Trophoblast cell (in vitro differentiated cells and primary cell): ENCODE data around the gene ITGB5.
"Not testable (repeated sequence)": the region's sequence is repeated elsewhere in the genome, so short reads cannot be mapped to it uniquely, and the experiment has no call there.

ENCODE experiments used
- DNase-seq, 2 donors: peaks; one replicate each; pipeline ENCODE4 v3.0.0-alpha.2; 2016
- H2AFZ ChIP-seq: 2 replicates; pipeline ENCODE4 v1.6.1; 2013; ENCODE audit warnings: low read length, moderate library complexity, mild to moderate bottlenecking; ENCODE audit not compliant: insufficient read depth, poor library complexity
- H2AK5ac ChIP-seq: 2 replicates; pipeline ENCODE4 v1.6.1; 2013; ENCODE audit warnings: mild to moderate bottlenecking, low read length
- H2BK120ac ChIP-seq: 2 replicates; pipeline ENCODE4 v1.6.1; 2013; ENCODE audit warnings: low read length, mild to moderate bottlenecking, moderate library complexity; ENCODE audit not compliant: insufficient read depth, poor library complexity
- H2BK12ac ChIP-seq: 2 replicates; pipeline ENCODE4 v1.6.1; 2013; ENCODE audit warnings: mild to moderate bottlenecking, low read length, moderate library complexity
- H2BK5ac ChIP-seq: 2 replicates; pipeline ENCODE4 v1.6.1; 2013; ENCODE audit warnings: low read length, low read depth, moderate library complexity, mild to moderate bottlenecking; ENCODE audit not compliant: poor library complexity
- H3K14ac ChIP-seq: 2 replicates; pipeline ENCODE4 v1.6.1; 2013; ENCODE audit warnings: mild to moderate bottlenecking, low read length
- H3K18ac ChIP-seq: 2 replicates; pipeline ENCODE4 v1.6.1; 2013; ENCODE audit warnings: mild to moderate bottlenecking, low read length
- H3K23ac ChIP-seq: 2 replicates; pipeline ENCODE4 v1.6.1; 2013; ENCODE audit warnings: low read length
- H3K27ac ChIP-seq: 2 replicates; pipeline ENCODE4 v1.5.1; 2013; ENCODE audit warnings: low read depth, mild to moderate bottlenecking, inconsistent platforms, low read length, moderate library complexity
- H3K27me3 ChIP-seq: 2 replicates; pipeline ENCODE4 v1.6.1; 2013; ENCODE audit warnings: inconsistent platforms, mild to moderate bottlenecking, low read length, moderate library complexity; ENCODE audit not compliant: insufficient read depth
- H3K36me3 ChIP-seq, 2 experiments: 1 replicate in 1 of 2; 2 replicates in 1 of 2; pipeline ENCODE4 v1.6.1; 2013; ENCODE audit warnings: low read length in 2 of 2, mild to moderate bottlenecking in 2 of 2, moderate library complexity in 1 of 2; ENCODE audit not compliant: insufficient read depth in 2 of 2, control insufficient read depth in 1 of 2
- H3K4ac ChIP-seq: 2 replicates; pipeline ENCODE4 v1.6.1; 2013; ENCODE audit warnings: low read depth, mild to moderate bottlenecking, low read length, moderate library complexity
- H3K4me1 ChIP-seq, 2 experiments: 1 replicate in 1 of 2; 2 replicates in 1 of 2; pipeline ENCODE4 v1.6.1; 2013; ENCODE audit warnings: low read length in 2 of 2, mild to moderate bottlenecking in 2 of 2, moderate library complexity in 1 of 2; ENCODE audit not compliant: insufficient read depth in 2 of 2, control insufficient read depth in 1 of 2
- H3K4me2 ChIP-seq: 2 replicates; pipeline ENCODE4 v1.6.1; 2013; ENCODE audit warnings: inconsistent platforms, mild to moderate bottlenecking, low read length, moderate library complexity
- H3K4me3 ChIP-seq: 2 replicates; pipeline ENCODE4 v1.5.1; 2013; ENCODE audit warnings: mild to moderate bottlenecking, low read depth, low read length, inconsistent platforms
- H3K79me1 ChIP-seq: one replicate; pipeline ENCODE4 v1.6.1; 2013; ENCODE audit warnings: low read length
- H3K79me2 ChIP-seq: 2 replicates; pipeline ENCODE4 v1.6.1; 2013; ENCODE audit warnings: low read length, mild to moderate bottlenecking; ENCODE audit not compliant: control insufficient read depth, insufficient read depth, poor library complexity
- H3K9ac ChIP-seq: 2 replicates; pipeline ENCODE4 v1.6.1; 2013; ENCODE audit warnings: mild to moderate bottlenecking, low read length
- H3K9me3 ChIP-seq: 2 replicates; pipeline ENCODE4 v1.6.1; 2013; ENCODE audit warnings: low read depth, mild to moderate bottlenecking, control low read depth, inconsistent platforms, low read length; ENCODE audit not compliant: insufficient read depth
- H4K12ac ChIP-seq: 2 replicates; pipeline ENCODE4 v1.6.1; 2013; ENCODE audit warnings: low read depth, mild to moderate bottlenecking, low read length, moderate library complexity
- H4K8ac ChIP-seq: 2 replicates; pipeline ENCODE4 v1.6.1; 2013; ENCODE audit warnings: low read depth, mild to moderate bottlenecking, low read length, moderate library complexity
- H4K91ac ChIP-seq: one replicate; pipeline ENCODE4 v1.6.1; 2013; ENCODE audit warnings: low read depth, mild to moderate bottlenecking, low read length, moderate library complexity
- WGBS: extraction: QIAGEN DNeasy Blood & Tissue Kit; methylation state at CpG from one replicate; pipeline ENCODE4 v1.1.7; 2013; ENCODE audit warnings: missing lambda C conversion rate; ENCODE audit not compliant: insufficient read length, insufficient coverage; ENCODE audit errors: extremely low coverage; 5-methylcytosine and 5-hydroxymethylcytosine counted together

The ITGB5 gene

GRCh38 chr3:124785973-124786372 is 101.2 kb downstream of the ITGB5 start:
- Histone ChIP-seq H2BK120ac (no peak overlapping the region), H4K12ac (no peak overlapping the region), H3K4ac (no peak overlapping the region), H3K9ac (no peak overlapping the region), H2AK5ac (no peak overlapping the region), H3K4me1 (peaks cover 25 to 35% of the 10 kb centered on the region in 2 experiments), H3K4me2 (no peak overlapping the region), H3K9me3 (no peaks in the 10 kb centered on the region), H2BK5ac (peak overlapping the region; percentile 52), H3K36me3 (peaks cover 8 to 9% of the 10 kb centered on the region in 2 experiments), H3K27ac (no peak overlapping the region), H3K79me1 (peaks cover 24% of the 10 kb centered on the region), H3K18ac (peak overlapping the region; percentile 10), H3K27me3 (no peaks in the 10 kb centered on the region), H3K23ac (no peak overlapping the region), H3K14ac (no peak overlapping the region), H2AFZ (no peak overlapping the region), H4K91ac (no peak overlapping the region), H2BK12ac (no peak overlapping the region), H4K8ac (no peak overlapping the region), H3K79me2 (peaks cover under 1% of the 10 kb centered on the region), H3K4me3 (no peak overlapping the region)
- WGBS, result no CpG with 5 or more reads among the region's 3 CpGs
- no peak for DNase-seq

- H2BK5ac ChIP-seq, result no peak overlapping the region
- H2BK120ac ChIP-seq, result no peak overlapping the region
- H3K18ac ChIP-seq, result peak overlapping the region; percentile 19
- no peak overlapping the region for H3K9ac ChIP-seq
- no peak overlapping the region for H4K12ac ChIP-seq
- peak overlapping the region; percentile 1 for H3K4ac ChIP-seq
- peaks cover 7 to 8% of the 10 kb centered on the region in 2 experiments for H3K36me3 ChIP-seq
- H2BK12ac ChIP-seq, result peak overlapping the region; percentile 42
- WGBS, result no CpG with 5 or more reads among the region's 17 CpGs
- DNase-seq, result no peak
- no peak overlapping the region for H3K14ac ChIP-seq
- H3K27me3 ChIP-seq, result no peaks in the 10 kb centered on the region
- peaks cover 5% of the 10 kb centered on the region for H3K79me2 ChIP-seq
- H3K4me3 ChIP-seq, result no peak overlapping the region
- H4K8ac ChIP-seq, result no peak overlapping the region
- H3K23ac ChIP-seq, result no peak overlapping the region
- H2AK5ac ChIP-seq, result peak overlapping the region; percentile 68
- peaks cover 37 to 46% of the 10 kb centered on the region in 2 experiments for H3K4me1 ChIP-seq
- no peak overlapping the region for H3K4me2 ChIP-seq
- no peak overlapping the region for H2AFZ ChIP-seq
- no peak overlapping the region for H4K91ac ChIP-seq
- H3K9me3 ChIP-seq, result no peaks in the 10 kb centered on the region
- H3K27ac ChIP-seq, result peak overlapping the region; percentile 48
- H3K79me1 ChIP-seq, result peaks cover 34% of the 10 kb centered on the region
Observed at GRCh38 chr3:124784686-124785382, 102.3 kb downstream of the ITGB5 start.

GRCh38 chr3:124783696-124784095 is 103.5 kb downstream of the ITGB5 start:
- Histone ChIP-seq H4K12ac (no peak overlapping the region), H3K9me3 (no peaks in the 10 kb centered on the region), H3K79me1 (peaks cover 44% of the 10 kb centered on the region), H2BK120ac (no peak overlapping the region), H4K8ac (no peak overlapping the region), H3K27me3 (no peaks in the 10 kb centered on the region), H3K79me2 (peaks cover 9% of the 10 kb centered on the region), H3K4me2 (no peak overlapping the region), H3K4ac (no peak overlapping the region), H2AFZ (no peak overlapping the region), H3K18ac (no peak overlapping the region), H3K27ac (peak overlapping the region; percentile 48), H3K4me3 (no peak overlapping the region), H2BK5ac (no peak overlapping the region), H3K14ac (no peak overlapping the region), H4K91ac (no peak overlapping the region), H3K9ac (no peak overlapping the region), H2BK12ac (no peak overlapping the region), H3K36me3 (peaks cover 13 to 15% of the 10 kb centered on the region in 2 experiments), H2AK5ac (no peak overlapping the region), H3K4me1 (peaks cover 40 to 55% of the 10 kb centered on the region in 2 experiments), H3K23ac (no peak overlapping the region)
- no CpG with 5 or more reads among the region's 4 CpGs for WGBS
- no peak for DNase-seq

GRCh38 chr3:124782377-124782712 is 104.8 kb downstream of the ITGB5 start:
- Histone ChIP-seq H3K79me1 (peaks cover 55% of the 10 kb centered on the region), H3K18ac (peak overlapping the region; percentile 46), H2BK120ac (peak overlapping the region; percentile 70), H3K36me3 (peaks cover 22 to 24% of the 10 kb centered on the region in 2 experiments), H3K4ac (peak overlapping the region; percentile 29), H3K79me2 (peaks cover 13% of the 10 kb centered on the region), H2BK12ac (peak overlapping the region; percentile 37), H3K4me1 (peaks cover 45 to 56% of the 10 kb centered on the region in 2 experiments), H3K14ac (peak overlapping the region; percentile 32)
- not testable (repeated sequence) for H3K27ac ChIP-seq, DNase-seq, H2AFZ ChIP-seq, H3K27me3 ChIP-seq, H2AK5ac ChIP-seq, H4K91ac ChIP-seq, H4K12ac ChIP-seq, H4K8ac ChIP-seq, H3K9me3 ChIP-seq, H2BK5ac ChIP-seq, H3K4me3 ChIP-seq, H3K23ac ChIP-seq, H3K9ac ChIP-seq, H3K4me2 ChIP-seq
- WGBS, result no CpG with 5 or more reads among the region's 6 CpGs
